Measurements from ENCODE around the gene CSF2. TPM values are rescaled to one million over a fixed set of nuclear protein-coding genes. Genes with fewer than 3 reads are reported as not detected.

CSF2 gene
- polyA plus RNA-seq, 2 donors, result 0.05 TPM; not detected in 1

GRCh38 chr5:132067451-132067850 is 6.1 kb upstream of the CSF2 start:
- Histone ChIP-seq H3K36me3 (ENCODE audit: control insufficient read depth in 2 of 2, insufficient read depth in 2 of 2, low read length in 1 of 2) (no peaks in the 10 kb centered on the region), H3K27ac (ENCODE audit: low read depth in 2 of 2, low read length in 1 of 2) (no peak overlapping the region), H3K4me1 (ENCODE audit: control insufficient read depth in 2 of 2, insufficient read depth in 2 of 2, low read length in 1 of 2) (peaks cover 0 to 4% of the 10 kb centered on the region in 2 donors), H3K9me3 (ENCODE audit: control insufficient read depth in 2 of 2, insufficient read depth in 1 of 2, low read depth in 1 of 2, low read length in 1 of 2) (no peaks in the 10 kb centered on the region), H3K27me3 (ENCODE audit: control insufficient read depth in 1 of 2, insufficient read depth in 2 of 2, low read length in 2 of 2) (no peaks in the 10 kb centered on the region), H3K4me3 (ENCODE audit: low read depth in 1 of 2, low read length in 2 of 2) (no peak overlapping the region)
- 91 to 93% methylated on average over 11 of the region's 11 CpGs for WGBS, 2 donors

DNA sequence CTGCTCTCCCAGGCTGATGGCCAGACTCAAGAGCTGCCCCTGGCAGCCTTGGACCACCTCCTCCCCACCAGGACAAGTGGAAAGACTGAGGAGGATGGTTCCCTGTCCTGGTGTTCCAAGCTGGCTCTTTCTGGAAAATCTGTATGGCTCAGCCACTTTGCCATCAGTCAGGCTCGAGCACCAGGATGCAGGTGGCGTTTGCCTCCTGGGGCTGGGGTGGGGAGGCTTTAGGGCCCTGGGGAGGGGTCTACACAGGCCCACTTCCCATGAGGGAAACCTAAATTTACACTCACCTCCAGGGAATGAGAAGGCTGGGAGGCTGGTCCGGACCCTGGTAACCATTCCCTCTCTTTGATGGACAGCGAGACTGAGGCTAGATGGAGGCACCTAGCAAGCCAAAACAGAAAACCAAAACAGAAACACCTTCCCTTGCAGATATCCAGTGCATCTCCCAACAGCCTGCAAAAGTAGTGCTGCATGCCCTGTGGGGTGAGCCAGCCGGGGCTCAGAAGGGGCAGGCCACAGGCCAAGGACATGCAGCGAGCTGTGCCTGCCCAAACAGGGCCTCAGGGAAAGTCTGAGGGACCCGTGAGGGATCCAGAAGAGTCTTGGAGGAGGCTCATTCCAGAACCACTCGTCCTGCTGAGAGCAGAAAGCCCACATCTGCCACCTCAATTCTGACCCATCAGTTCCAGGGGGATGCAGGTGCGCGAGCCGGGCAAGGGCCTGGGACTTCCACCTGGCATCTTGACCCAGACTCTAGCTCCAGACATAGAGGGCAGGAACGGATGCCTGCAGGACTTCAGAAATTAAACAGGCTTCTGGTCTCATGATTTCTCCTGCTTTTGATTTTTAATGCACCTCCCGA is 5.4 kb upstream of the CSF2 start:
- Histone ChIP-seq H3K9me3 (ENCODE audit: control insufficient read depth in 2 of 2, insufficient read depth in 1 of 2, low read depth in 1 of 2, low read length in 1 of 2) (no peaks in the 10 kb centered on the region), H3K27me3 (ENCODE audit: control insufficient read depth in 1 of 2, insufficient read depth in 2 of 2, low read length in 2 of 2) (no peaks in the 10 kb centered on the region), H3K4me3 (ENCODE audit: low read depth in 1 of 2, low read length in 2 of 2) (no peak overlapping the region), H3K4me1 (ENCODE audit: control insufficient read depth in 2 of 2, insufficient read depth in 2 of 2, low read length in 1 of 2) (peaks cover 0 to 4% of the 10 kb centered on the region in 2 donors), H3K27ac (ENCODE audit: low read depth in 2 of 2, low read length in 1 of 2) (no peak overlapping the region), H3K36me3 (ENCODE audit: control insufficient read depth in 2 of 2, insufficient read depth in 2 of 2, low read length in 1 of 2) (no peaks in the 10 kb centered on the region)
- WGBS, 2 donors, result 82 to 86% methylated on average over 13 of the region's 13 CpGs

GRCh38 chr5:132069561-132069960 is 4.0 kb upstream of the CSF2 start:
- Histone ChIP-seq H3K4me1 (ENCODE audit: control insufficient read depth in 2 of 2, insufficient read depth in 2 of 2, low read length in 1 of 2) (peaks cover 5 to 6% of the 10 kb centered on the region in 2 donors), H3K27me3 (ENCODE audit: control insufficient read depth in 1 of 2, insufficient read depth in 2 of 2, low read length in 2 of 2) (no peaks in the 10 kb centered on the region), H3K4me3 (ENCODE audit: low read depth in 1 of 2, low read length in 2 of 2) (no peak overlapping the region), H3K36me3 (ENCODE audit: control insufficient read depth in 2 of 2, insufficient read depth in 2 of 2, low read length in 1 of 2) (no peaks in the 10 kb centered on the region), H3K27ac (ENCODE audit: low read depth in 2 of 2, low read length in 1 of 2) (no peak overlapping the region), H3K9me3 (ENCODE audit: control insufficient read depth in 2 of 2, insufficient read depth in 1 of 2, low read depth in 1 of 2, low read length in 1 of 2) (no peaks in the 10 kb centered on the region)
- 88 to 93% methylated on average over 10 of the region's 10 CpGs for WGBS, 2 donors

GRCh38 chr5:132069994-132070393 is 3.6 kb upstream of the CSF2 start:
- Histone ChIP-seq H3K36me3 (ENCODE audit: control insufficient read depth in 2 of 2, insufficient read depth in 2 of 2, low read length in 1 of 2) (no peaks in the 10 kb centered on the region), H3K9me3 (ENCODE audit: control insufficient read depth in 2 of 2, insufficient read depth in 1 of 2, low read depth in 1 of 2, low read length in 1 of 2) (no peaks in the 10 kb centered on the region), H3K4me1 (ENCODE audit: control insufficient read depth in 2 of 2, insufficient read depth in 2 of 2, low read length in 1 of 2) (peaks cover 7 to 10% of the 10 kb centered on the region in 2 donors), H3K4me3 (ENCODE audit: low read depth in 1 of 2, low read length in 2 of 2) (no peak overlapping the region), H3K27ac (ENCODE audit: low read depth in 2 of 2, low read length in 1 of 2) (no peak overlapping the region), H3K27me3 (ENCODE audit: control insufficient read depth in 1 of 2, insufficient read depth in 2 of 2, low read length in 2 of 2) (no peaks in the 10 kb centered on the region)
- 93 to 95% methylated on average over 3 of the region's 3 CpGs for WGBS, 2 donors

DNA sequence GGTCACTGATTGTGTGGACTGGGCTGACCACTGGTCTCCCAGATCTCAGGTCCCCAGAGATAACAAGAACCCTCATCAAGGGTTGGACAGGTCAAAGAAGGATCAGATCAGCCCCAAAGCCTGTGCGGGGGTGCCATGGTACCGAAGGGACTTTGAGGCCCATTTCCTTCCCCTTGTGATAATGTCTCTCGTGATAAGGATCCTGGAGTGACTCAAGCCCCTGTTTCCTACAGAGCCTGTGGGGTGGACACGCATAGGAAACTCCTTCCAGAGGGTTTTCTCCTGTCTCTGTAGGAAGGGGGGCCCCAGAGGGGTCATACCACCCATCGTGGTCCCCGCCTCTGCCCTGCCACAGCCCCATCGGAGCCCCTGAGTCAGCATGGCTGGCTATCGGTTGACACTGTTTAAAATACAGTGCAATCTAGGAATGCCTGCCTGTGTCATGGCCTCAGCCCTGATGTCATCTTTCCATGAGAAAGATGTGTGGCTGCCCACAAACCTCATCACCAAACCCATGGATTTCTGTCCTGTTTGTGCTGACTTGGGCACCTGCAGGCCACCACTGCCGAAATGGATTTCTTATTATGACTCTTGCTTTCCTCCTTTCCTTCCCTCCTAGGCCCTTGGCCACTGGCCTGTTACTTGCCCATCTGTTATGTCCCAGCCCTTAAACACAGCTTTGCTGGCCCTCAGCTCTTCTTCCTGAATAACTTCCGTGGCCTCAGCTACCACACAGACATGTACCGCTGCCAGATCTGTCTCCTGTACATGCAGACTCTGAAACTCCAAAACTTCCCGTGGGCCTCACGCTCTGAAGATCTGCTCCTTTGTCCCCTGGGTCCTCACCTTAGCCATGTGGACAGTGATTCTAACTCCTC is 2.9 kb upstream of the CSF2 start:
- Histone ChIP-seq H3K4me1 (ENCODE audit: control insufficient read depth in 2 of 2, insufficient read depth in 2 of 2, low read length in 1 of 2) (peaks cover 5 to 14% of the 10 kb centered on the region in 2 donors), H3K4me3 (ENCODE audit: low read depth in 1 of 2, low read length in 2 of 2) (no peak overlapping the region), H3K27me3 (ENCODE audit: control insufficient read depth in 1 of 2, insufficient read depth in 2 of 2, low read length in 2 of 2) (no peaks in the 10 kb centered on the region), H3K9me3 (ENCODE audit: control insufficient read depth in 2 of 2, insufficient read depth in 1 of 2, low read depth in 1 of 2, low read length in 1 of 2) (no peaks in the 10 kb centered on the region), H3K27ac (ENCODE audit: low read depth in 2 of 2, low read length in 1 of 2) (no peak overlapping the region), H3K36me3 (ENCODE audit: control insufficient read depth in 2 of 2, insufficient read depth in 2 of 2, low read length in 1 of 2) (peaks cover 0 to 2% of the 10 kb centered on the region in 2 donors)
- WGBS, 2 donors, result 70 to 79% methylated on average over 13 of the region's 13 CpGs

DNA sequence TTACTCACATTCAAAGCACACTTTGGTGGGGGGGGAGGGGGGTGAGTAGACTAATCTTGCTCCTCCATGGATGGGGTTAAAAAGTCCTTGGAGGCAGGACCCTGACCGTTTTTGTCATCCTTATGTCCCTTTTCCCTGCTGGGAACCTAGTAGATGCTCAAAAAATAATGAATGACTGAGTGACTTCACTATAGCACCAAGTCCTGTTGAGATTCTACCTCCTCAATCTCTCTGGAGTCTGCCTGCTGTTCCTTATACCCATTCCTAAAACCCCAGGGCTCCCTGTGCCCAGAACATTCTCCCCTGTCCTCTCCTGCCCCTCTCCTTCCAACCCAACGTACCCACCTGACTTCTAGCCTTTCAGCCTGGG is 2.3 kb upstream of the CSF2 start:
- Histone ChIP-seq H3K36me3 (ENCODE audit: control insufficient read depth in 2 of 2, insufficient read depth in 2 of 2, low read length in 1 of 2) (peaks cover 0 to 2% of the 10 kb centered on the region in 2 donors), H3K27me3 (ENCODE audit: control insufficient read depth in 1 of 2, insufficient read depth in 2 of 2, low read length in 2 of 2) (no peaks in the 10 kb centered on the region), H3K27ac (ENCODE audit: low read depth in 2 of 2, low read length in 1 of 2) (no peak overlapping the region), H3K4me1 (ENCODE audit: control insufficient read depth in 2 of 2, insufficient read depth in 2 of 2, low read length in 1 of 2) (peaks cover 5 to 14% of the 10 kb centered on the region in 2 donors), H3K9me3 (ENCODE audit: control insufficient read depth in 2 of 2, insufficient read depth in 1 of 2, low read depth in 1 of 2, low read length in 1 of 2) (no peaks in the 10 kb centered on the region), H3K4me3 (ENCODE audit: low read depth in 1 of 2, low read length in 2 of 2) (no peak overlapping the region)
- WGBS, 2 donors, result 84 to 88% methylated on average over 2 of the region's 2 CpGs

GRCh38 chr5:132072070-132072469 is 1.5 kb upstream of the CSF2 start:
- Histone ChIP-seq H3K9me3 (ENCODE audit: control insufficient read depth in 2 of 2, insufficient read depth in 1 of 2, low read depth in 1 of 2, low read length in 1 of 2) (no peaks in the 10 kb centered on the region), H3K4me1 (ENCODE audit: control insufficient read depth in 2 of 2, insufficient read depth in 2 of 2, low read length in 1 of 2) (peaks cover 5 to 14% of the 10 kb centered on the region in 2 donors), H3K36me3 (ENCODE audit: control insufficient read depth in 2 of 2, insufficient read depth in 2 of 2, low read length in 1 of 2) (peaks cover 0 to 2% of the 10 kb centered on the region in 2 donors), H3K27me3 (ENCODE audit: control insufficient read depth in 1 of 2, insufficient read depth in 2 of 2, low read length in 2 of 2) (no peaks in the 10 kb centered on the region), H3K27ac (ENCODE audit: low read depth in 2 of 2, low read length in 1 of 2) (no peak overlapping the region), H3K4me3 (ENCODE audit: low read depth in 1 of 2, low read length in 2 of 2) (no peak overlapping the region)
- WGBS, 2 donors, result 83 to 92% methylated on average over 4 of the region's 4 CpGs

GRCh38 chr5:132072528-132072927 is 1.1 kb upstream of the CSF2 start:
- peaks cover 5 to 14% of the 10 kb centered on the region in 2 donors for H3K4me1 ChIP-seq (ENCODE audit: control insufficient read depth in 2 of 2, insufficient read depth in 2 of 2, low read length in 1 of 2)
- no peaks in the 10 kb centered on the region for H3K27me3 ChIP-seq (ENCODE audit: control insufficient read depth in 1 of 2, insufficient read depth in 2 of 2, low read length in 2 of 2)
- no peak overlapping the region for H3K27ac ChIP-seq (ENCODE audit: low read depth in 2 of 2, low read length in 1 of 2)
- H3K9me3 ChIP-seq (ENCODE audit: control insufficient read depth in 2 of 2, insufficient read depth in 1 of 2, low read depth in 1 of 2, low read length in 1 of 2), result no peaks in the 10 kb centered on the region
- peaks cover 0 to 2% of the 10 kb centered on the region in 2 donors for H3K36me3 ChIP-seq (ENCODE audit: control insufficient read depth in 2 of 2, insufficient read depth in 2 of 2, low read length in 1 of 2)
- WGBS, 2 donors, result 65 to 73% methylated on average over 2 of the region's 2 CpGs
- H3K4me3 ChIP-seq (ENCODE audit: low read depth in 1 of 2, low read length in 2 of 2), result no peak overlapping the region

- H3K9me3 ChIP-seq (ENCODE audit: control insufficient read depth in 2 of 2, insufficient read depth in 1 of 2, low read depth in 1 of 2, low read length in 1 of 2), result no peaks in the 10 kb centered on the region
- no peak overlapping the region for H3K4me3 ChIP-seq (ENCODE audit: low read depth in 1 of 2, low read length in 2 of 2)
- H3K4me1 ChIP-seq (ENCODE audit: control insufficient read depth in 2 of 2, insufficient read depth in 2 of 2, low read length in 1 of 2), result peaks cover 5 to 14% of the 10 kb centered on the region in 2 donors
- peaks cover 0 to 2% of the 10 kb centered on the region in 2 donors for H3K36me3 ChIP-seq (ENCODE audit: control insufficient read depth in 2 of 2, insufficient read depth in 2 of 2, low read length in 1 of 2)
- H3K27me3 ChIP-seq (ENCODE audit: control insufficient read depth in 1 of 2, insufficient read depth in 2 of 2, low read length in 2 of 2), result no peaks in the 10 kb centered on the region
- WGBS, 2 donors, result 77 to 80% methylated on average over 7 of the region's 7 CpGs
- H3K27ac ChIP-seq (ENCODE audit: low read depth in 2 of 2, low read length in 1 of 2), result no peak overlapping the region
These were observed 642 bp downstream of the CSF2 start for GRCh38 chr5:132074091-132074771.
